Motor neuron (in vitro differentiated cells): ENCODE measurements around the gene TMEM186. TPM values are rescaled to one million over a fixed set of nuclear protein-coding genes. Genes with fewer than 3 reads are reported as not detected.
"Not testable (repeated sequence)": the region's sequence is repeated elsewhere in the genome, so short reads cannot be mapped to it uniquely, and the experiment has no call there.

Experiments used
- ATAC-seq, 8 experiments: fragments of 200-7000 bp; cut with Tn5 transposase; replicated peaks in 6 of 8; 2 replicates each; pipeline ENCODE4 v1.8.0; 2021; ENCODE audit warnings: mild to moderate bottlenecking in 8 of 8, moderate library complexity in 8 of 8
- H3K27ac ChIP-seq, 2 donors: fragments of 250-450 bp; sonication (Bioruptor Pico); 2 replicates each; pipeline ENCODE4 v1.9.0; 2021; ENCODE audit warnings: antibody characterized with exemption in 2 of 2, mild to moderate bottlenecking in 2 of 2, moderate library complexity in 1 of 2
- H3K4me1 ChIP-seq, 2 donors: fragments of 250-450 bp; sonication (Bioruptor Pico); replicated peaks in 1 of 2; 2 replicates each; pipeline ENCODE4 v1.6.1; 2021; ENCODE audit warnings: antibody characterized with exemption in 2 of 2, mild to moderate bottlenecking in 2 of 2, moderate library complexity in 1 of 2
- H3K4me3 ChIP-seq, 5 donors: fragments of 250-450 bp; sonication (Bioruptor Pico); 2 replicates each; pipeline ENCODE4 v1.9.0; 2021; ENCODE audit warnings: antibody characterized with exemption in 5 of 5, mild to moderate bottlenecking in 5 of 5, moderate library complexity in 4 of 5
- WGBS, 10 experiments: fragments of 450-650 bp; shearing (Covaris generic); methylation state at CpG; one replicate each; pipeline ENCODE4 v1.0.0; 2022; 5-methylcytosine and 5-hydroxymethylcytosine counted together
- in situ Hi-C, 9 experiments: fragments of 400-800 bp; cut with MboI; loops; one replicate each; pipeline ENCODE4 v1.15.0; 2021; ENCODE audit warnings: low sequenced_read_pairs in 9 of 9, low pct_unique_long_range_greater_than_20kb in 2 of 9; ENCODE audit not compliant: unreplicated experiment in 9 of 9
- total RNA-seq, 8 experiments: library from RNA; unstranded; fragments of 300-600 nt; gene quantifications; 2 replicates each; pipeline versions ENCODE4 v1.2.3 to v1.2.4, GENCODE V29; 2022

Gene TMEM186, protein sequence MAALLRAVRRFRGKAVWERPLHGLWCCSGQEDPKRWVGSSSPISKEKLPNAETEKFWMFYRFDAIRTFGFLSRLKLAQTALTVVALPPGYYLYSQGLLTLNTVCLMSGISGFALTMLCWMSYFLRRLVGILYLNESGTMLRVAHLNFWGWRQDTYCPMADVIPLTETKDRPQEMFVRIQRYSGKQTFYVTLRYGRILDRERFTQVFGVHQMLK
- 10 to 100 TPM in 4 of 8 experiments, 1 to 10 TPM in 4; 6.9 to 15.9 (median 10.0) TPM for total RNA-seq

DNA sequence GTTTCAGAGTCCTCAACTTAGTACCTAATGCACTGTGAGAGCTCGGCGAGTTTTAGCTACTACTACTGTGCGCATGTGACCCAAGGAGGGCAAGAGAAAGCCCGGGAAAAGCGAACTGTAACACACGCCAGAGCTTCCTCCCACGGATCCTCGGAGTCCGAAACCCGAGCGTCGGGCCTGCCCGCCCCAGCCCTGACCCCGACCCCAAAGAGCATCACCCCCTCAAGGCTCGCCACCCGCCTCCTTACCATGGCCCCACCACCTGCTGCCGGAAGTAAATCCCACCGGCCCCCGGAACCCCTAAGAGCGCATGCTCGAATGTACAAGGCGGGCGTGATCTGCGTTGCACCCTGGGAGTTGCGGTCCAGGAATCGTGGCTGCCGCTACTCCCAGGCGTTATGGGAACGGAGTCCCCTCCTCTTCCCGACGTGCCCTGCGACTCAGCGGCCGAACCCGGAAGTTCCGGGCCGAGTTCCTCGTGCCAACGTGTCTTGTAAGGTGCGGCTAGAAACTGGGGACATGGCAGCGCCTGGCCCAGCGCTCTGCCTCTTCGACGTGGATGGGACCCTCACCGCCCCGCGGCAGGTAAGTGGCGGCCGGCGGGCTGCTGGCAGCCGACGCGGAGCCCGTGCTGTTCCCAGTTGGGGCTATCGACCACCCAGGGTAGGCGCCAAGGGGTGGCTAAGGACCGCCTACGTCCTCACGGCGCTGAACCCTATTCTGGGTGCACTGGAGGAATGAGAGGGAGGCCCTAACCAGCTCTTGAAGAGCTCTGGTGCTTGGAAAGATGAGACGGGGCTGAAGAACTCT, at the start of gene TMEM186, which contains the start of gene PMM2:
TMEM186 (minus strand) TSS at position 276 of the 810 bp plus-strand sequence; CDS start at position 251, 25 bp downstream.
PMM2 (plus strand) TSS at position 476 of the 810 bp plus-strand sequence; CDS start at position 520, 44 bp downstream.
- peak; percentile 90 to 99 (median 97) for ATAC-seq
- WGBS, 10 experiments, result 0 to 4% (median 0%) methylated on average over 3 to 34 of the region's 61 CpGs; no CpG with 5 or more reads in 4 of the 10 experiments
- H3K27ac ChIP-seq, result peak within 1 kb of the TSS; percentile 94 to 99
- peak within 1 kb of the TSS; percentile 63 to 96 (median 89) for H3K4me3 ChIP-seq
- H3K4me1 ChIP-seq, result peaks cover 12% of the 10 kb centered on the region in 2 donors
- in situ Hi-C loops, result loop anchor here in 7 of 9 experiments (10.0 to 25.0 kb wide), 3 partner anchors 123 to 135 kb away; partner anchors contain the start of gene ABAT (in 5 of the 7)

DNA sequence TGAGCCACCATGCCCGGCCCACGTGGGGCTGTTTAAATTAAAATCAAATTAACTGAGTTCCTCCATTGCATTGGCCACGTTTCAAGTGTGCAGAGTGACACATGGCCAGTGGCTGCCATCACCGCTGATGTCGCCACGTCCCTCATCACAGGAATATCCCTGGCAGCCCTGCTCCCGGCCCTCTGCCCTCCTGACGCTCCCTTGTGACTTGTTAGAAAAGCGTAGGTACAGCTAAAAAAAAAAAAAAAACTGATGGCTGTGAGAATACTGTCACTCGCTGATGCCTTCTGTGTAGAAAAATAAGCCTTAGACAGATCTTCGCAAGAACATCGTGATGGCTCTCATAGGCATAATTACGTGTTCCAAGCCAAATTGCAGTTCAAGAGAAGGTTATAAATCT, 49.7 kb upstream of the TMEM186 start:
- Histone ChIP-seq H3K4me1 (peaks cover 3 to 8% of the 10 kb centered on the region in 2 donors), H3K27ac (no peak overlapping the region), H3K4me3 (no peak overlapping the region)
- ATAC-seq, result peak in 3 of 8 experiments; percentile 24 to 67 (median 47)
- WGBS, 10 experiments, result 66 to 100% (median 86%) methylated on average over 2 to 13 of the region's 13 CpGs; no CpG with 5 or more reads in 2 of the 10 experiments
- in situ Hi-C loops, result no loop called here

DNA sequence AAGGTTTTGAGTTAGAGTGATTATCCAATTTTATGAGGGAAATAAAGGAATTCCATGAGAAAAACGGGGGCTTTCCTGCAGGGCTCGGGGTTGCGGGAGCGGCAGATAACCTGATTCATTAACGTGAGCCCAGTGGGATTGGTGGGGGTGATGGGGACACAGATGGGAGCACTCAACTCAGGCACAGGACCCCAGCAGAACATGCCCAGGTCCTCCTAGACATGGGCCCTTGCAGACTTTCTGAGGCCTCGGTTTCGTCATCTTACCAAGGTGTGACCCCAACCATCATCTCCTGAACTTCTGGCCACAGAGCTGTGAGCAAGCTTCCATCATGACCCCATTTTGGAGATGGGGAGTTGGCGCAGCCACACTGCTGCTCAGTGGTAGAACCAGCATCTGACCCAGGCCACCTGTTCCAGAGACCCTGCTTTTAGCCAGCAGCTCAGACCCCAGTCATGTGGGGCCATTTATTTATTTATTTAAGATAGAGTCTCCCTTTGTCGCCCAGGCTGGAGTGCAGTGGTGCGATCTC, 49.0 kb upstream of the TMEM186 start:
- 69 to 96% (median 87%) methylated on average over 3 to 7 of the region's 10 CpGs; no CpG with 5 or more reads in 5 of the 10 experiments for WGBS, 10 experiments
- in situ Hi-C loops, result no loop called here
- H3K27ac ChIP-seq, result no peak overlapping the region
- ATAC-seq, result no peak
- no peak overlapping the region for H3K4me3 ChIP-seq
- H3K4me1 ChIP-seq, result peaks cover 3 to 8% of the 10 kb centered on the region in 2 donors

DNA sequence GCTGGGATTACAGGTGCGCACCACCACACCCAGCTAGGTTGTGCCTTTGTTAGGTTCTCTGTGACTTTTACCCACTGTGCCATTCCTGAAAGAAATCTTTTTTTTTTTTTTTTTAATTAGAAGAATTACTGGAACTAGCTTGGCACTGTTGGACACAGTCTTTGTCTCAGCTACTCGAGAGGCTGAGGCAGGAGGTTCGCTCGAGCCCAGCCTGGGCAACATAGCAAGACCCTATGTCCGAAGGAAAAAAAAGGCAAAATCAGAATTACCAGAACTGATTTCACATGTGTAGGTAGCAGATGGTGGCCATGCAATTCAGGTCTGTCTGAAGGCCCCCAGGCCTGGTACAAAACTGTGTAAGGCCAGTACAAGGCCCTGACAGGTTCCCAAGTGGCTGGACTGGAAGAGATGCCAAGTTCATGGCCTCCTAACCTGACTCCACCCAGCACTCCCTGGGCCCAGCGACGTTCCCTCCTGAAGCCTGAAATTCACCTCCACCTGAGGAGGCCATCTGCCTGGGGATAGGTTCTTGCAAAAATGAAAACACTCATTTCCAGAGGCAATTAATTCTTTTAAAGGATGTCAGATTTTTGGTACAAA, 48.4 kb upstream of the TMEM186 start:
- WGBS, 10 experiments, result 88 to 100% (median 96%) methylated on average over 1 to 6 of the region's 7 CpGs; no CpG with 5 or more reads in 3 of the 10 experiments
- H3K4me3 ChIP-seq, result no peak overlapping the region
- peaks cover 3 to 8% of the 10 kb centered on the region in 2 donors for H3K4me1 ChIP-seq
- H3K27ac ChIP-seq, result no peak overlapping the region
- in situ Hi-C loops, result no loop called here
- ATAC-seq, result no peak

DNA sequence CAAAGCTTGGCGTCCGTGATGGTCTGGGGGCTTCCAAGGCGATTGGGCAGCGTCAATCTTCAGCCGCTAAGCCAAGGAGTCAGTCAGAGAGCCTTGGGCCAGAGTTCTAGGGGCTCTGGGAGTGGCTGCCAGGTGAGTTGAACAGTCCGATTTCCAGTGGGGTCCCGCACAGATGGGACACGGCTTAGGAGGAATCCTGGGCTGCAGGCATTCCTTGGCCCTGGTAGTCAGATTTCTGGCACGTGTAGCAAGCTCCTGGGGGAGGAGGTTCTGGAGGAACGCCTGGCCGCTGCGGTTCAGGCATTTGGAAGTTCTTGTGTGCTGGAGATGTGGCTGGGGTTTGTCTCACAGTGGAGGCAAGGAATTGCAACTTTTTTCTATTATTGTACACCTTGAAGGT, 45.9 kb upstream of the TMEM186 start:
- ATAC-seq, result not testable (repeated sequence)

DNA sequence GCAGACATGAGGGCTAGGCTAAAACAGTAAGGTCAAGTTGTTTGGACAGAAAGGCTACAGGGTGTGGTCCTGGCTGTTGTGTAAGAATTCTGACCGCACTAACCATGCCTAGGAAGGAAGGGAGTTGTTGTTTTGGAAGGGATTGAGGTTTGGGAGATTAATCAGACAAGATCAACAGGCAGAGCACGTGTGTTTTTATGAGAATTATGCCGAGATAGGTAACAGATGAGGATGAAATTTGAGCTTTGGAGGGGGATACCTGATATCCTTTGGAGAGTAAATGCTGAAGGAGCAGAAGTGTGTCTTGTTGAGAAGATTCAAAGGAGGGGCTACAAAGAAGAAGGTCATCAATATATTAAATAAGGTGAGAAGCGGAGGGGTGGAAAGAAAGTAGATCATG, 44.6 kb upstream of the TMEM186 start:
- H3K4me1 ChIP-seq, ATAC-seq, in situ Hi-C loops, H3K4me3 ChIP-seq, H3K27ac ChIP-seq: not testable (repeated sequence)
- 76 to 100% (median 100%) methylated on average over 1 to 3 of the region's 4 CpGs; no CpG with 5 or more reads in 3 of the 10 experiments for WGBS, 10 experiments

More for the DNA sequence above, 45.9 kb upstream of the TMEM186 start:
- H3K4me3 ChIP-seq, H3K27ac ChIP-seq, H3K4me1 ChIP-seq, in situ Hi-C loops: not testable (repeated sequence)
- WGBS, 10 experiments, result 100% methylated on average over 1 of the region's 12 CpGs; no CpG with 5 or more reads in 9 of the 10 experiments

DNA sequence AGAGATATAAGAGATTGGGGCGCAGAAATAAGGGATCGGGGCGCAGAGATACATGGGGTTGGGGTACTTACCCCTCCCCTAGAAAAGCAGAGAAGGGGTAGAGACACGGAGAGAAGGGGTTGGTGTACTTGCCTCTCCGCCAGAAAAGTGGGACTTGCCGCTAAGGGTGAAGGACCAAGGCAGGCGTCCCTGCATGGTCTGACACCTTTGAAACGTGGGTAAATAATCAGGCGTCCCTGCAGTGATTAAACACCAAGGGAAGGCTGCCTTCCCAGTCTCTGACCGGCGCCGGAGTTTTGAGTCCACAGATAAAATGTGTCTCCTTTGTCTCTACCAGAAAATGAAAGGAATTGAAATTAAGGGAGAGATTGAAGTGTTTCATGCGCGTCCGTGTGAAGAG, 40.2 kb upstream of the TMEM186 start:
- in situ Hi-C loops, H3K4me1 ChIP-seq, H3K27ac ChIP-seq, ATAC-seq, H3K4me3 ChIP-seq: not testable (repeated sequence)
- WGBS, 10 experiments, result 90 to 100% (median 97%) methylated on average over 1 to 6 of the region's 15 CpGs; no CpG with 5 or more reads in 5 of the 10 experiments

DNA sequence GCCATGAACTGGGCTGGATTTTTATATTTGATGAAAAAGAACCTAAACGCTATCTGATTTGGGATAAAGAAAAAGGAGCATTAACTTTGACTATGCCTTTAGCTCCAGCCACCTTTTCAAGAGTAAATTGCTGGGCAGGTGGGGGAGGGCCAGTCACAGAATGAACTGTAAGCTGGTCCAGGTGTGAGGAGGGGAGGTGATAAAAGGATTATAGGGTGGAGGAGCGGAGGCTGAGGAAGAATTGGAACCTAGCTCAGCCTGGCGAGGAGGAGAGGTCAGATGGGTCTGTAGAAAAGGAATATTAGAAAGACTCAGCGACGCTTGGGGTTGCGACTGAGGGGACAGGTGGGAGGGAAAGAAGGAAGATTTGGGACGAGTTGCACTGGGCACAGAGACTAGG, 39.4 kb upstream of the TMEM186 start:
- H3K27ac ChIP-seq, in situ Hi-C loops: not testable (repeated sequence)

DNA sequence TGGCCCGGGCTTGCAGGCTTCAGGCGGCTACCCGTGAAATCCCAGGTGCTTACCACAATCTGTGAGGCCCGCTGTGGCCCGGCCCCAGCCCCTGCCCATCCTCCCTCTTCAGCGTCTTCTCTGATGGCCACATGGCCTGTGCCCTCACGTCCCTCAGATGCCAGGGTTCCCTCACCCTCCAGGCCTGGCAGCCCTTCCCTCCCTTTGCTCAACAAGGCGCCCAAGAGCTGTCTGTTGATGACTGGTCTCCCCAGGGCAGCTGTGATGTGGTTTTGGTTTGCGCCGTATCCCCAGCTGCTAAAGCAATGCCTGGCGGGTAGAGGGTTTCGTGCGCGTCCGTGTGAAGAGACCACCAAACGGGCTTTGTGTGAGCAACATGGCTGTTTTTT, 35.3 kb upstream of the TMEM186 start:
- peak overlapping the region; percentile 54 to 78 for H3K27ac ChIP-seq
- in situ Hi-C loops, result no loop called here
- WGBS, 10 experiments, result 60 to 100% (median 100%) methylated on average over 1 to 7 of the region's 16 CpGs; no CpG with 5 or more reads in 5 of the 10 experiments
- no peak for ATAC-seq
- peaks cover 15 to 17% of the 10 kb centered on the region in 2 donors for H3K4me1 ChIP-seq
- H3K4me3 ChIP-seq, result no peak overlapping the region

More for the DNA sequence above, 39.4 kb upstream of the TMEM186 start:
- 80 to 100% (median 100%) methylated on average over 1 to 3 of the region's 7 CpGs; no CpG with 5 or more reads in 4 of the 10 experiments for WGBS, 10 experiments
- ATAC-seq, H3K4me3 ChIP-seq: not testable (repeated sequence)
- peaks cover 10% of the 10 kb centered on the region in 2 donors for H3K4me1 ChIP-seq

DNA sequence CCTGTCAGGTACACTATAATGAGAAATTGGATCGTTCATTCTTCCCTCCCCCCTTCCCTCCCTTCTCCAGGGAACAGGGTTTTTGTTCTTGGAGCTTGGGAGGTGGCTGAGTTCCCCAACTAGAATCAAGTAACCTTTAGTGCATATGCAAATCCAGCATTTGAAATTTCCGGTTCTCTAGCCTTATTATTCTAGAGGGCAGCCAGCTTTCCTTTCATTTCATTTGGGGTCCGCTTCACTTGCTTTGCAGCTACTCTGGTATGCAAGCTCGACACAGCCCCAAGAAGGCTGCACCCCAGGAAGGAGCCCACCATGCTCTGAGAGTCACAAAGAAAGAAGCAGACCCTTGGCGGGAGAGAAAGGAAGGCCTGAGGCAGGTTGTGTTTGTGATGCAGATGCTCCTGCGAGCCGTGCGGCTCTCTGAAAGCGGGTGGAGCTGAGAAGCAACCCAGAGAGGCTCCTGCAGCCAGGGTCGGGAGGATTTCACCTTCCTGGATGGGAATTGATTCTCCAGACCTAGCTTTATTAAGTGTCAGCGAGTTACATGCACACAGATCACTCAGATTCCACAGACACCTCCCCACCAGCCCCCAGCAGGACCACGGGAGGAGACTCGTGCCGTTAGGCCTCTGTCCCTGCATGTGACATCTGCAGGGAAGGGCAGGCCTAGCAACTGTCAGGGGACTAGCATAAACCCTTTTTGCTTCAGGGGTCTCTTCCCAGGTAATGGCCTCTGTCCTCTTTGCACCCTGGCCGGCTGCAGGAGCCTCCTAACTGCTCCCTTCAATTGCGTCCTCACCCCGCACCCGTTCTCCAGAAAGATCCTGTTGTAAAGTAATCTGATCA, 34.7 kb upstream of the TMEM186 start:
- 6 to 67% (median 34%) methylated on average over 1 to 8 of the region's 18 CpGs; no CpG with 5 or more reads in 4 of the 10 experiments for whole genome bisulfite sequencing, 10 experiments
- ATAC-seq, result peak in 7 of 8 experiments; percentile 10 to 90 (median 54)
- H3K4me1 ChIP-seq, result peaks cover 15 to 17% of the 10 kb centered on the region in 2 donors
- H3K4me3 ChIP-seq, result no peak overlapping the region
- H3K27ac ChIP-seq, result peak overlapping the region; percentile 54 to 78
- in situ Hi-C loops, result no loop called here

DNA sequence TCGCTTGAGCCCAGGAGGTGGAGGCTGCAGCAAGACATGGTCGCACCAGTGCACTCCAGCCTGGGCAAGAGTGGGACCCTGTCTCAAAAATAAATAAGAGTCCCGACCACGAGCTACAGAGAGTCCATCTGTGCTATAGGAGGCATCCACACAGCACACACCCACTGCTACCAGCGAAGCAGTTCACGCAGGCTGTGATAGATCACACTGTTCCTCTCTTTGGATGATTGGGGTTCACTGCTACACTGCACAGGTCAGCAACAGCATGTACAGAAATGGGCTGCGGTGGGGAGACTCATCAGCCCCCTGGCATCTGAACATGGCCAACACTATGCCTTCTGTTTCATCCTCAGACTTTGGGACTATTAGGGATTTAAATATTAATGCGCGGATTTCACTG, 34.0 kb upstream of the TMEM186 start:
- H3K4me1 ChIP-seq, result peaks cover 15 to 17% of the 10 kb centered on the region in 2 donors
- peak in 7 of 8 experiments; percentile 13 to 51 (median 42) for ATAC-seq
- in situ Hi-C loops, result no loop called here
- 0 to 100% (median 83%) methylated on average over 1 to 8 of the region's 9 CpGs; no CpG with 5 or more reads in 1 of the 10 experiments for WGBS, 10 experiments
- H3K27ac ChIP-seq, result peak overlapping the region; percentile 54 to 78
- no peak overlapping the region for H3K4me3 ChIP-seq
